ENCODE data around the gene CRYBA2. TPM values are rescaled to one million over a fixed set of nuclear protein-coding genes. Genes with fewer than 3 reads are reported as not detected.
A peak's percentile ranks its signal among the peaks of the same experiment; 100 is the strongest.

The CRYBA2 gene
- polyA plus RNA-seq, 2 of the 4 experiments (the other 2 are of a cell fraction), result not detected

DNA sequence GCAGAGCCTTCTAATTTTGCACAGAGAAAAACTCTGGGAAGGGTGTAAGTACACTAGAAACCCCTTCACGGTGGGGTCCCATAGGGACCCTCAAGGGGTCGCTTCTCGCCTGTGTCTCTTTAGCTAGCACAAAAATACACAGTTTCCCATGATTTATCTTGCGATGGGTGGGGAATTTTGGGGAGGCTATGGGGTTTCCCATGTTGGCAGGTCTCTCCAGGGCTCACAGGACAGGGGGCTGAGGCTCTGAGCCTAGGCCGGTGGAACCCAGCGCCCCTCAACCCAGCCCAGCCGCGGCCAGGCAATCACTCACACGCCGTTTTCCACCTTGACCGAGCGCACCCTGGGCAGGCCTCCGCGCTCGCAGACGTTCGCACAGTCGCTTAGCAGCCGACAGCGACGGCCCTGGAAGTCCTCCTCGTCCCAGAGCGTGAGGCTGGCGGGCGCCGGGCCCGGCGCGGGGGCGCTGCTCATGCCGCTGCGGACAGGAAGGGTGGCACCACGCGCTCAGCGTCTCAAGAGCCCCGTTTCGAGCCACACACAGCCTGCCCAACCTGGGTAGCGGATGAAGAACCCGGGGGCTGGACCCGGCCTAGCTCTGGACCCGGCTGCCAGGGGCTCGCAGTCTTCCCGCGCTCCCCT is 398 bp downstream of the CRYBA2 start:
- DNase-seq (ENCODE audit: low read depth in 1 of 2, low spot score in 1 of 2), result no peak
- Histone ChIP-seq H3K27ac (no peak overlapping the region), H3K9me3 (no peaks in the 10 kb centered on the region), H3K4me2 (no peak overlapping the region), H3K4me1 (peaks cover 10% of the 10 kb centered on the region), H3K4me3 (no peak overlapping the region)
- WGBS (ENCODE audit: missing lambda C conversion rate), result 68% methylated on average over 34 of the region's 44 CpGs
- no peak for ATAC-seq
- ChIA-PET POLR2A (no interaction called here), CTCF (interaction anchor here (0.5 to 6.2 kb wide), 11 partner anchors 9 to 160 kb away, joined by 3 to 57 read pairs (median 7); no protein-coding TSS in a partner anchor)
- TF ChIP-seq BHLHE40 (IDR thresholded peaks at IDR 0.05; ENCODE audit: low read depth, low read length) (no peak), NR3C1 (IDR thresholded peaks at IDR 0.05) (no peak)
- no peak for FAIRE-seq

DNA sequence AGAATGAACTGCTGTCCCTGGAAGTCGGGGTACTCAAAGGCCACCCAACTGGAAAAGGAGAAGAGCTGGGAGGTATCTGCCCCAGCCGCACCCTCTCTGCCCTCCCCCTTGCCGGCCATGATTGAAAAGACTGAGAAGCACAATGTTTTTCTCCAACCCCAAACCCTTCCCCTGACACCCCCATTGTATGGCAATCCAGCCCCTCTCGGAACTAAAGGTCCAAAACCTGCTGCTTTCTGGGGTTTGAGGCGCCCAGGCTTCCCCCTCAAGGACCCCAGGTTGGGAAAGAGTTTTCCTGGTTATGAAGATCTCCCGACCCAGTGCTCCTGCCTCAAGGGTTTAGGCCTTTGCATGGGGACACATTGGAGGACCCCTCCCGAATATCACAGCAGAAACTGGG is 1.0 kb downstream of the CRYBA2 start:
- Histone ChIP-seq H3K4me3 (no peak overlapping the region), H3K9me3 (no peaks in the 10 kb centered on the region), H3K4me2 (no peak overlapping the region), H3K4me1 (peaks cover 10% of the 10 kb centered on the region), H3K27ac (no peak overlapping the region)
- CTCF ChIA-PET, result interaction anchor here (1.2 to 6.2 kb wide), 8 partner anchors 10 to 139 kb away, joined by 3 to 57 read pairs (median 6); no protein-coding TSS in a partner anchor
- TF ChIP-seq ZSCAN20 (CRISPR knock-in tag; IDR thresholded peaks at IDR 0.05), result no peak
- no peak for TF ChIP-seq RAD21 (conservative IDR thresholded peaks at IDR 0.05 in 1 of 2, IDR thresholded peaks at IDR 0.05 in 1 of 2)
- no peak for TF ChIP-seq HEYL (CRISPR knock-in tag; IDR thresholded peaks at IDR 0.05)
- TF ChIP-seq RNF2 (IDR thresholded peaks at IDR 0.05; ENCODE audit: borderline replicate concordance, low read depth), result no peak
- TF ChIP-seq GATA3 (IDR thresholded peaks at IDR 0.05; ENCODE audit: borderline replicate concordance), result no peak
- no peak for TF ChIP-seq FOSL2 (IDR thresholded peaks at IDR 0.05)
- TF ChIP-seq FOSL2 (CRISPR knock-in tag; IDR thresholded peaks at IDR 0.05), result no peak
- no peak for TF ChIP-seq HOXB13 (CRISPR knock-in tag; IDR thresholded peaks at IDR 0.05; ENCODE audit: low read depth)
- no peak for TF ChIP-seq ZFP36 (IDR thresholded peaks at IDR 0.05; ENCODE audit: borderline replicate concordance, partially characterized antibody)
- TF ChIP-seq EHMT2 (IDR thresholded peaks at IDR 0.05; ENCODE audit: low read depth), result no peak
- FAIRE-seq (no peak), DNase-seq (ENCODE audit: low read depth in 1 of 2, low spot score in 1 of 2) (no peak), ATAC-seq (no peak)
- 32% methylated on average over 5 of the region's 7 CpGs for WGBS (ENCODE audit: missing lambda C conversion rate)
- POLR2A ChIA-PET, result no interaction called here

DNA sequence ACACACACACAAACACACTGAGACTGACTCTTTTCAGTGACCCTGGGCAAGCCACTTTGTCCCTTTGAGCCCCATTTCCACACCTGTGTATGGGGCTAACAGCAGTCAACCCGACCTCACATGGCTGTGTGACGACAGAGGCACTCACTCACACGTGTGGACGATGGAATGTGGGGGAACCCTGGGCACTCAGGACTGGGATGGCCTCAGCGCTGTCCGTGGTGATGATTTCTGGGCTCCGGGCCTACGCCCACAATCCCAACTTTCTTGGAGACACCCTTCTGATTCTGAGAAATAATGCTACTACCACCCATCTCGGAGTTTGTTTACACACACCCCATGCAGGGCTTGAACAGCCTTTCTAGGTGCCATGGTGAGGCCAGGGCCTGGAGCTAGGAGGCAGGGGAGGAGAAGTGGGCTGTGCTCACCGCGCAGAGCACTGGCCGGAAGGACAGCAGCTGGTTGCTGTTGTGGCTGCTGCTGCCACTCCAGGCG is 1.5 kb downstream of the CRYBA2 start:
- no peak for FAIRE-seq
- TF ChIP-seq CHD4 (IDR thresholded peaks at IDR 0.05; ENCODE audit: borderline replicate concordance) (no peak), ZFP36 (IDR thresholded peaks at IDR 0.05; ENCODE audit: borderline replicate concordance, partially characterized antibody) (no peak), SREBF2 (IDR thresholded peaks at IDR 0.05) (no peak), ZC3H11A (IDR thresholded peaks at IDR 0.05) (no peak), RAD21 (conservative IDR thresholded peaks at IDR 0.05 in 1 of 2, IDR thresholded peaks at IDR 0.05 in 1 of 2) (no peak), EHMT2 (IDR thresholded peaks at IDR 0.05; ENCODE audit: low read depth) (no peak), POLR2AphosphoS2 (conservative IDR thresholded peaks at IDR 0.05; ENCODE audit: low read length) (no peak)
- TF ChIP-seq, protein P1, sequence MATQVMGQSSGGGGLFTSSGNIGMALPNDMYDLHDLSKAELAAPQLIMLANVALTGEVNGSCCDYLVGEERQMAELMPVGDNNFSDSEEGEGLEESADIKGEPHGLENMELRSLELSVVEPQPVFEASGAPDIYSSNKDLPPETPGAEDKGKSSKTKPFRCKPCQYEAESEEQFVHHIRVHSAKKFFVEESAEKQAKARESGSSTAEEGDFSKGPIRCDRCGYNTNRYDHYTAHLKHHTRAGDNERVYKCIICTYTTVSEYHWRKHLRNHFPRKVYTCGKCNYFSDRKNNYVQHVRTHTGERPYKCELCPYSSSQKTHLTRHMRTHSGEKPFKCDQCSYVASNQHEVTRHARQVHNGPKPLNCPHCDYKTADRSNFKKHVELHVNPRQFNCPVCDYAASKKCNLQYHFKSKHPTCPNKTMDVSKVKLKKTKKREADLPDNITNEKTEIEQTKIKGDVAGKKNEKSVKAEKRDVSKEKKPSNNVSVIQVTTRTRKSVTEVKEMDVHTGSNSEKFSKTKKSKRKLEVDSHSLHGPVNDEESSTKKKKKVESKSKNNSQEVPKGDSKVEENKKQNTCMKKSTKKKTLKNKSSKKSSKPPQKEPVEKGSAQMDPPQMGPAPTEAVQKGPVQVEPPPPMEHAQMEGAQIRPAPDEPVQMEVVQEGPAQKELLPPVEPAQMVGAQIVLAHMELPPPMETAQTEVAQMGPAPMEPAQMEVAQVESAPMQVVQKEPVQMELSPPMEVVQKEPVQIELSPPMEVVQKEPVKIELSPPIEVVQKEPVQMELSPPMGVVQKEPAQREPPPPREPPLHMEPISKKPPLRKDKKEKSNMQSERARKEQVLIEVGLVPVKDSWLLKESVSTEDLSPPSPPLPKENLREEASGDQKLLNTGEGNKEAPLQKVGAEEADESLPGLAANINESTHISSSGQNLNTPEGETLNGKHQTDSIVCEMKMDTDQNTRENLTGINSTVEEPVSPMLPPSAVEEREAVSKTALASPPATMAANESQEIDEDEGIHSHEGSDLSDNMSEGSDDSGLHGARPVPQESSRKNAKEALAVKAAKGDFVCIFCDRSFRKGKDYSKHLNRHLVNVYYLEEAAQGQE (IDR thresholded peaks at IDR 0.05), result peak; percentile 83
- Histone ChIP-seq H3K4me3 (no peak overlapping the region), H3K9me3 (no peaks in the 10 kb centered on the region), H3K27ac (no peak overlapping the region), H3K4me1 (peaks cover 8% of the 10 kb centered on the region), H3K4me2 (no peak overlapping the region)
- DNase-seq (ENCODE audit: low read depth in 1 of 2, low spot score in 1 of 2), result no peak
- CTCF ChIA-PET, result interaction anchor here (1.2 to 6.2 kb wide), 7 partner anchors 10 to 138 kb away, joined by 3 to 57 read pairs (median 7); no protein-coding TSS in a partner anchor
- POLR2A ChIA-PET, result no interaction called here
- ATAC-seq, result 0 out of 6 replicates have a peak, but pooled peaks of 1 of the 2 experiments have one; percentile 27
- WGBS (ENCODE audit: missing lambda C conversion rate), result 47% methylated on average over 13 of the region's 13 CpGs

Data from A549 (cell line).